Mucosa of stomach (tissue), 1 donor: Measurements from ENCODE around the gene GPR34.
"Not testable (repeated sequence)": the region's sequence is repeated elsewhere in the genome, so short reads cannot be mapped to it uniquely, and the experiment has no call there.

Experiments
- H3K27me3 ChIP-seq: one replicate; pipeline ENCODE4 v1.7.0; 2013; ENCODE audit warnings: mild to moderate bottlenecking, low read length; ENCODE audit not compliant: control insufficient read depth, insufficient read depth
- H3K36me3 ChIP-seq: one replicate; pipeline ENCODE4 v1.7.0; 2013; ENCODE audit warnings: low read length; ENCODE audit not compliant: control insufficient read depth, insufficient read depth
- H3K4me1 ChIP-seq: one replicate; pipeline ENCODE4 v1.7.0; 2013; ENCODE audit warnings: mild to moderate bottlenecking, low read length; ENCODE audit not compliant: control insufficient read depth, insufficient read depth
- H3K4me3 ChIP-seq: one replicate; pipeline ENCODE4 v1.7.0; 2013; ENCODE audit warnings: low read length
- H3K9ac ChIP-seq: one replicate; pipeline ENCODE4 v1.7.0; 2013; ENCODE audit warnings: mild to moderate bottlenecking, low read length, moderate library complexity
- H3K9me3 ChIP-seq: one replicate; pipeline ENCODE4 v1.7.0; 2013; ENCODE audit warnings: mild to moderate bottlenecking, low read length, moderate library complexity; ENCODE audit not compliant: control insufficient read depth
- donor health status: Pancreatic carcinoma.

Gene GPR34

DNA sequence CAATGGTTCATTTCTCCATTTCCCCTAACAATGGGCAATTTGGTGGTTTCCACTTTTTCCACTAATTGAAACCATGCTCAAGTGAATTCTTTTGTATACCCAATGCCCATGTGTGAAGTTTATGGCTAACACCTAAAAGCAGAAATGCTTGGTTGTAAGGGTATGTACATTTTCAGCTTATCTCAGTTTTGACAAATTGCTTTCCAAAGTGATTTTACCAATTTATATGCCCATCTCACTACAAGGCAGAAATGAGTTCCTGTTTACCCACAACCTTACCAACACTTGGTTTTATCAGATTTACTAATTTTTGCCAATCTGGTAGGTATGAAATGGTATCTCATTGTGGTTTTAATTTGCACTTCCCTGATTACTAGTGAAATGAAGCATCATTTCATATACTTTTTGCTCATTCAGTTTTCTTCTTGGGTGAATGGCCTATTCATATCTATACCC, 14.8 kb downstream of the GPR34 start:
- Histone ChIP-seq H3K9me3 (no peaks in the 10 kb centered on the region), H3K9ac (no peak overlapping the region), H3K36me3 (no peaks in the 10 kb centered on the region), H3K4me1 (no peaks in the 10 kb centered on the region), H3K4me3 (no peak overlapping the region), H3K27me3 (no peaks in the 10 kb centered on the region)

DNA sequence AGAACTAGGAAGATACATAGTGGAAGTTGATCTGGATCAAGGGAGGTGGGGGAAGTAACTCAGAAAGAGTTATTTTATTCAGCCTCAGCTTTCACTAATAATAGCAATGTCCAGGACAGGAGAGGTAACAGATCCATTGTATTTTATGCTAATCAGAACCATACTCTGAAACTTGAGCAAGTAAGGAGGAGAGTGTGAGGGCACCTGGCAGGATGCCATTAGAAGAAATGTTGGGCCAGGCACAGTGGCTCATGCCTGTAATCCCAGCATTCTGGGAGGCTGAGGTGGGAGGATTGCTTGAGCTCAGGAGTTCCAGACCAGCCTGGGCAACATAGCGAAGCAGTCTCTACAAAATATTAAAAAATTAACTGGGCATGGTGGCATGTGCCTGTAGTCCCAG, 16.3 kb downstream of the GPR34 start:
- no peak overlapping the region for H3K9ac ChIP-seq
- no peaks in the 10 kb centered on the region for H3K27me3 ChIP-seq
- no peak overlapping the region for H3K4me3 ChIP-seq
- H3K9me3 ChIP-seq: no peaks in the 10 kb centered on the region
- H3K4me1 ChIP-seq: no peaks in the 10 kb centered on the region
- no peaks in the 10 kb centered on the region for H3K36me3 ChIP-seq

- Histone ChIP-seq H3K4me3 (no peak overlapping the region), H3K9me3 (no peaks in the 10 kb centered on the region), H3K27me3 (no peaks in the 10 kb centered on the region), H3K36me3 (no peaks in the 10 kb centered on the region), H3K4me1 (no peaks in the 10 kb centered on the region), H3K9ac (no peak overlapping the region)
These were observed 17.1 kb downstream of the GPR34 start for GRCh38 chrX:41705680-41706374.

- no peak overlapping the region for H3K9ac ChIP-seq
- H3K4me3 ChIP-seq: no peak overlapping the region
- no peaks in the 10 kb centered on the region for H3K27me3 ChIP-seq
- no peaks in the 10 kb centered on the region for H3K4me1 ChIP-seq
- no peaks in the 10 kb centered on the region for H3K9me3 ChIP-seq
- no peaks in the 10 kb centered on the region for H3K36me3 ChIP-seq
These were observed 18.4 kb downstream of the GPR34 start for GRCh38 chrX:41707218-41707617.

DNA sequence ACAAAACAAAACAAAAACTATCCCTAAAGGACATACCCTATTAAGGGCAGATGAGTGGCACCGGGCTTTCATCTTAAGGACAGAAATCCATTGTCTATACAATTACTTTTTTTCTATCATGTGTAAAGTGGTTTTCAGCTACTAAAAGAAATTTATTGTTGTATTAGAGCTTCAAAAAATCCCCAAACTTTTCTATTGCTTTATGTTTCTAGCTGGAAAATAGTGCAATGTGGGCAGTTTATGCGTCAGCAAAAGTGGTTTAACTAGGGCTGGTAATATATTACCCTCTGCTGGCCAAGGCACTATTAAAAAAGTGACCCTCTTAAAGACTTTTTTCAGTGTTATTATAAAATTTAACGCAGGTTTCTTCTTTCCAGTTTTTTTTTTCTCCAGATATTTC, 19.7 kb downstream of the GPR34 start:
- Histone ChIP-seq H3K4me3 (no peak overlapping the region), H3K36me3 (no peaks in the 10 kb centered on the region), H3K9me3 (no peaks in the 10 kb centered on the region), H3K9ac (no peak overlapping the region), H3K4me1 (no peaks in the 10 kb centered on the region), H3K27me3 (no peaks in the 10 kb centered on the region)

DNA sequence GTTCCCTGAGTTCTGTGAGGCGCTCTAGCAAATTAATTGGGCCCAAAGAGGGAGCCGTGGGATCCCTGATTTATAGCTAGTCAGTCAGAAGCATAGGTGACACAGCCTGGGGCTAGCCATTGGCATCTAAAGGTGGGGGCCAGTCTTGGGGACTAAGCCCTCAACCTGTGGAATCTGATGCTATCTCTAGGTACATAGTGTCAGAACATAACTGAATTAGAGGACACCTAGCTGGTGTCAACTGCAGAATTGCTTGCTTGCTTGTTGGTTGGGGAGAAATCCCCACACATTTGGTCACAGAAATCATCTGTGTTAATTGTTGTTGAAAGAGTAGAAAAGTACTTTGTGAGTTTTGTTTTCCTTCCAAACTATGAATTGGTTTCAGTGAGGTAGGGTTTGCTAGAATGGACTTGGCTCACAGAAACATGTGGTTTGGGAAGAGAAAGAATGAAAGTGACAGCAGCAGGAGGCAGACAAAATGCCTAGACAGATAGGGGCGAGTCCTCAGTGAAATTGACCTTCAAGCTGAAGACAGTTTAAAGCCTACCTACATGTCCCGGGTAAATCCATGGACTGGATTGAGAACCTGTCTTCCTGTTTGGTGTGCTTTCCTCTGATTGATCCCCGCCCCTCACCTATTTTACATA, 22.4 kb downstream of the GPR34 start:
- Histone ChIP-seq H3K4me3 (no peak overlapping the region), H3K9me3 (no peaks in the 10 kb centered on the region), H3K9ac (no peak overlapping the region), H3K4me1 (no peaks in the 10 kb centered on the region), H3K36me3 (no peaks in the 10 kb centered on the region), H3K27me3 (no peaks in the 10 kb centered on the region)

- Histone ChIP-seq H3K4me1 (no peaks in the 10 kb centered on the region), H3K9ac (no peak overlapping the region), H3K9me3 (peaks cover 4% of the 10 kb centered on the region), H3K36me3 (no peaks in the 10 kb centered on the region), H3K4me3 (no peak overlapping the region), H3K27me3 (no peaks in the 10 kb centered on the region)
These were observed 27.4 kb downstream of the GPR34 start for GRCh38 chrX:41716222-41716621.

DNA sequence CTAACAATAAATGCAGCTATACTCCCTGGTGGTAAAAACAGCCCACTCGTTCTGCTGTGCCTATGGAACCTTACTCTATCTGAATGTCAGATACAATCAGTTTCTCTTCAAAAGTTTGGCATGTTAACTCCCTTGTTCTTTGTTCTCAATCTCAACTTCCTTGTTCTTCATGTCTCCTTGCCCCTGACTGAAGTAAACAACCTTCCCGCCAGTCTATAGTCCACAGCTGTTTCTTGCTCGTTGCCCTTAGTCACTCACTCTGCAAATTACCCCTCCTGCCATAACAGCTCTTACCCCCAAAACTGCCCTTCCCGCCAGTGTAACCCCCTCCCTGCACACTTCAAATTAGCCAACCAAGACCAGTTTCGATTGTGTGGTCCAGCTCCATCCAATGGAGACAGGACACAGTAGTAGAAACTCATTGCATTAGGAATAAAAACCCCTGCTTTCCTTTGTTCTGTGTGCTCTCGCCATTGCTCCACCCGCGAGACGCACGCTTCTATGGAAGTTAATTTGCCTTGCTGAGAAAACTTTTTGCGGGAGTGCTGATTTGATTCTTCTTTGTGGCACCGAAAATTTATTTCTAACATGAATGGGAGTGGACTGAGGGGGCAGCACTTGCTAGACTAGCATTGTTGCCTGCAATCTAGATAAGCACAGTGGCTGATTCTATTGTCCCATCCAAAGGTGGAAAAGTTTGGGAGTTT, 28.1 kb downstream of the GPR34 start:
- Histone ChIP-seq H3K27me3 (no peaks in the 10 kb centered on the region), H3K9me3 (peaks cover 4% of the 10 kb centered on the region), H3K9ac (no peak overlapping the region), H3K4me1 (no peaks in the 10 kb centered on the region), H3K36me3 (no peaks in the 10 kb centered on the region), H3K4me3 (no peak overlapping the region)

DNA sequence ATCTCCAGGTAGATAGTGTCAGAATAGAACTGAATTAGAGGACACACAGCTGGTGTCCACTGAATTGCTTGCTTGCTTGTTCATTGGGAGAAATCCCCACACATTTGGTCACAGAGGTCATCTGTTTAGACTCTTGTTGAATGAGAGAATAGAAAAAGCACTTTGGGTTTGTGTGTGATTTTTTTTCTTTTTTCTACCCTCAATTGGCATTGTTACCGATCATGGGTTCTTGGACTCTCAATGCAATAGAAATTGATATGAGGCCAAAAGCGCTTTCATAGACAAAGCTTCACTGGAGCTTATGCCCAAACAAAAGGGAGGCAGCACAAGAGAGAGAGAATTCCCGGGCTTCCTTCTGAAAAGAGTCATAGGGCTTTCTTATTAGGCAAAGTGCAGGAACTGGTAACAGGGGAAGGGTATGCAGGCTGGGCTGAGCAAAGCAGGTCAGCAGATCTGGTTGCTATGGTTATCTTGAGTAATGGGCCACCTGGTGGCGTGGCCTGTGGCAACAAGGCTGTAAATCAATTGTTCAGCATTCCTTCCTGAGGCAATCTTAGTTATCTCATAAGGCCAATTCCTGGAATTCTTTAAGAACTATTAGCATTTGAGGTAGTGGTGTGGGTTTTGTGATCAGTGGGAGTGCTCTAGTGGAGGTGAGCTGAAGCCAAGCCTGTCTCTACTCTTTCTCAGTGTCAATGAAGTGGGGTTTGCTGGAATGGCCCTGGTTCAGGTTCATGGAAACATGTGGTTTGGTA, 29.9 kb downstream of the GPR34 start:
- Histone ChIP-seq H3K4me3 (no peak overlapping the region), H3K9ac (no peak overlapping the region), H3K36me3 (no peaks in the 10 kb centered on the region), H3K27me3 (no peaks in the 10 kb centered on the region), H3K4me1 (no peaks in the 10 kb centered on the region), H3K9me3 (peaks cover 4% of the 10 kb centered on the region)

- not testable (repeated sequence) for H3K4me1 ChIP-seq, H3K36me3 ChIP-seq
These were observed 30.8 kb downstream of the GPR34 start for GRCh38 chrX:41719610-41720009.

GRCh38 chrX:41720125-41720779, 31.5 kb downstream of the GPR34 start:
- Histone ChIP-seq H3K4me3 (no peak overlapping the region), H3K9ac (no peak overlapping the region), H3K27me3 (no peaks in the 10 kb centered on the region), H3K36me3 (no peaks in the 10 kb centered on the region), H3K9me3 (peaks cover 4% of the 10 kb centered on the region), H3K4me1 (no peaks in the 10 kb centered on the region)

More at GRCh38 chrX:41719610-41720009, 30.8 kb downstream of the GPR34 start:
- H3K4me3 ChIP-seq, H3K9me3 ChIP-seq, H3K9ac ChIP-seq, H3K27me3 ChIP-seq: not testable (repeated sequence)
